H9 (cell line): ENCODE measurements around the gene FYCO1. TPM values are rescaled to one million over a fixed set of nuclear protein-coding genes. Genes with fewer than 3 reads are reported as not detected.

ENCODE experiments used
- DNase-seq: peaks from one replicate; pipeline ENCODE4 v3.0.0-alpha.2; 2017
- H2AFZ ChIP-seq: one replicate; pipeline ENCODE4 v1.6.1; 2013; ENCODE audit warnings: mild to moderate bottlenecking, low read length, control low read depth, moderate library complexity
- H2AK5ac ChIP-seq: 2 replicates; pipeline ENCODE4 v1.6.1; 2013; ENCODE audit warnings: low read length, control low read depth, mixed read lengths; ENCODE audit not compliant: insufficient read length
- H2BK120ac ChIP-seq: one replicate; pipeline ENCODE4 v1.6.1; 2013; ENCODE audit warnings: low read depth, mild to moderate bottlenecking, low read length, control low read depth, inconsistent platforms; ENCODE audit not compliant: poor library complexity, severe bottlenecking
- H2BK12ac ChIP-seq: 2 replicates; pipeline ENCODE4 v1.6.1; 2013; ENCODE audit warnings: low read length, control low read depth, mixed read lengths, low read depth; ENCODE audit not compliant: insufficient read length
- H2BK15ac ChIP-seq: 2 replicates; pipeline ENCODE4 v1.6.1; 2013; ENCODE audit warnings: low read depth, low read length, control low read depth
- H2BK20ac ChIP-seq: one replicate; pipeline ENCODE4 v1.6.1; 2013; ENCODE audit warnings: low read depth, mild to moderate bottlenecking, low read length, control low read depth, inconsistent platforms; ENCODE audit not compliant: poor library complexity, severe bottlenecking
- H2BK5ac ChIP-seq: 2 replicates; pipeline ENCODE4 v1.6.1; 2013; ENCODE audit warnings: low read length, control low read depth, mixed read lengths; ENCODE audit not compliant: insufficient read length
- H3K14ac ChIP-seq: 2 replicates; pipeline ENCODE4 v1.6.1; 2013; ENCODE audit warnings: low read length, control low read depth; ENCODE audit not compliant: insufficient read depth
- H3K18ac ChIP-seq: 2 replicates; pipeline ENCODE4 v1.6.1; 2013; ENCODE audit warnings: low read depth, mild to moderate bottlenecking, mixed read lengths, low read length, control low read depth; ENCODE audit not compliant: insufficient read length
- H3K23ac ChIP-seq: 2 replicates; pipeline ENCODE4 v1.6.1; 2013; ENCODE audit warnings: low read length, control low read depth, mixed read lengths, low read depth; ENCODE audit not compliant: insufficient read length
- H3K23me2 ChIP-seq: 2 replicates; pipeline ENCODE4 v1.6.1; 2013; ENCODE audit warnings: low read depth, mild to moderate bottlenecking, mixed read lengths, low read length, control low read depth; ENCODE audit not compliant: insufficient read length, poor library complexity, severe bottlenecking
- H3K27ac ChIP-seq: 2 replicates; pipeline ENCODE4 v1.5.1; 2013; ENCODE audit warnings: low read length, control low read depth, mixed read lengths, low read depth; ENCODE audit not compliant: insufficient read length
- H3K27me3 ChIP-seq: 2 replicates; pipeline ENCODE4 v1.6.1; 2013; ENCODE audit warnings: low read length, control low read depth, inconsistent platforms; ENCODE audit not compliant: insufficient read depth
- H3K4ac ChIP-seq: 2 replicates; pipeline ENCODE4 v1.6.1; 2013; ENCODE audit warnings: low read depth, mild to moderate bottlenecking, control low read depth, inconsistent platforms, low read length, moderate library complexity
- H3K4me1 ChIP-seq: 2 replicates; pipeline ENCODE4 v1.6.1; 2013; ENCODE audit warnings: low read length, control low read depth, inconsistent platforms; ENCODE audit not compliant: insufficient read depth
- H3K4me2 ChIP-seq: 2 replicates; pipeline ENCODE4 v1.6.1; 2013; ENCODE audit warnings: low read length, control low read depth, mixed read lengths; ENCODE audit not compliant: insufficient read length, insufficient read depth
- H3K56ac ChIP-seq: 2 replicates; pipeline ENCODE4 v1.6.1; 2013; ENCODE audit warnings: low read depth, mild to moderate bottlenecking, mixed read lengths, low read length, control low read depth; ENCODE audit not compliant: insufficient read length
- H3K79me1 ChIP-seq: 2 replicates; pipeline ENCODE4 v1.6.1; 2013; ENCODE audit warnings: low read depth, mild to moderate bottlenecking, moderate library complexity, low read length, control low read depth, inconsistent platforms; ENCODE audit not compliant: insufficient read depth, poor library complexity, severe bottlenecking
- H3K79me2 ChIP-seq: 2 replicates; pipeline ENCODE4 v1.6.1; 2013; ENCODE audit warnings: low read length, control low read depth, inconsistent platforms; ENCODE audit not compliant: insufficient read depth
- H3K9ac ChIP-seq: 2 replicates; pipeline ENCODE4 v1.6.1; 2013; ENCODE audit warnings: low read length, control low read depth, mixed read lengths; ENCODE audit not compliant: insufficient read length; ENCODE audit errors: extremely low read depth
- H3K9me3 ChIP-seq: one replicate; pipeline ENCODE4 v1.6.1; 2013; ENCODE audit warnings: low read depth, low read length, inconsistent platforms; ENCODE audit not compliant: control insufficient read depth
- H3T11ph ChIP-seq: one replicate; pipeline ENCODE4 v1.6.1; 2013; ENCODE audit warnings: mild to moderate bottlenecking, low read length, control low read depth, inconsistent platforms
- H4K20me1 ChIP-seq: one replicate; pipeline ENCODE4 v1.6.1; 2013; ENCODE audit not compliant: control insufficient read depth, insufficient read length, insufficient read depth
- H4K5ac ChIP-seq: 2 replicates; pipeline ENCODE4 v1.6.1; 2013; ENCODE audit warnings: low read depth, mild to moderate bottlenecking, mixed read lengths, low read length, control low read depth; ENCODE audit not compliant: insufficient read length
- H4K8ac ChIP-seq: replicated peaks from 2 replicates; pipeline ENCODE4 v1.6.1; 2013; ENCODE audit warnings: low read length, control low read depth, mixed read lengths, low read depth; ENCODE audit not compliant: insufficient read length
- H4K91ac ChIP-seq: 2 replicates; pipeline ENCODE4 v1.6.1; 2013; ENCODE audit warnings: low read depth, mild to moderate bottlenecking, moderate library complexity, mixed read lengths, low read length, control low read depth; ENCODE audit not compliant: insufficient read length
- H3K27ac Mint-ChIP-seq, 3 experiments: 2 replicates in 2 of 3; 3 replicates in 1 of 3; pipeline ENCODE4 v1.8.0; 2020 to 2021; ENCODE audit warnings: mixed read lengths in 3 of 3, mild to moderate bottlenecking in 1 of 3, moderate library complexity in 1 of 3
- H3K27me3 Mint-ChIP-seq: 2 replicates; pipeline ENCODE4 v1.8.0; 2021; ENCODE audit warnings: low read depth, mild to moderate bottlenecking, moderate library complexity, mixed read lengths
- H3K36me3 Mint-ChIP-seq, 3 experiments: 2 replicates in 2 of 3; 3 replicates in 1 of 3; pipeline ENCODE4 v1.8.0; 2020 to 2021; ENCODE audit warnings: low read depth in 3 of 3, mixed read lengths in 3 of 3; ENCODE audit not compliant: insufficient read depth in 1 of 3
- H3K4me1 Mint-ChIP-seq, 2 experiments: 2 replicates each; pipeline ENCODE4 v1.8.0; 2020; ENCODE audit warnings: mixed read lengths in 2 of 2
- H3K4me3 Mint-ChIP-seq, 2 experiments: 2 replicates in 1 of 2; 3 replicates in 1 of 2; pipeline ENCODE4 v1.8.0; 2020 to 2021; ENCODE audit warnings: mild to moderate bottlenecking in 2 of 2, mixed read lengths in 2 of 2, moderate library complexity in 1 of 2
- H3K9me3 Mint-ChIP-seq, 2 experiments: 2 replicates in 1 of 2; 3 replicates in 1 of 2; pipeline ENCODE4 v1.8.0; 2020; ENCODE audit warnings: mild to moderate bottlenecking in 2 of 2, mixed read lengths in 2 of 2, moderate library complexity in 1 of 2
- WGBS: extraction: QIAGEN DNeasy Blood & Tissue Kit; methylation state at CpG from one replicate; pipeline ENCODE4 v1.1.7; 2013; ENCODE audit warnings: missing lambda C conversion rate, low lambda C conversion rate, mixed read lengths; ENCODE audit not compliant: insufficient read length; ENCODE audit errors: extremely low coverage; 5-methylcytosine and 5-hydroxymethylcytosine counted together
- total RNA-seq: library from RNA; stranded (reverse); gene quantifications from 2 replicates; pipeline ENCODE4 v1.2.1, GENCODE V29; 2021
- TF ChIP-seq, protein P1 (sequence below): fragments of 200-600 bp; sonication (generic); conservative IDR thresholded peaks from 3 replicates; pipeline ENCODE4 v1.8.0; 2021; ENCODE audit warnings: antibody characterized with exemption, mild to moderate bottlenecking

Gene FYCO1
- total RNA-seq, 1 experiment from 2014 or later, result 10.4 TPM

DNA sequence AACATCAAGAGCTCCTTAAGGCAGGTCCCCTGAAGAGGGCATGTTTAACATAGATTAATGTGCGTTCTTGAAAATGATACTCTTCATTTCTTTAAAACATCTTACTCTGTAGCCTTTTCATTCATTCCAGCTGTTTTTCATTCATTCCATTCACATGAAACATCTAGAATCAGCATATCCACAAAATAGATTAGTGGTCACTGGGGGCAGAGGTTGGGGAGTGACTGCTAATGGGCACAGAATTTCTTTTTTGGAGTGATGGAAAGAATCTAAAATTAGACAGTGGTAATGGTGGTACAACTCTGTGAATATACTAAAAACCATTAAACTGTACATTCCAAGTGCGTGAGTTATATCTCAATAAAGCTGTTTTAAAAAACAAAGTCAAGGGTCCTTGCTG, 67.7 kb downstream of the FYCO1 start:
- WGBS, result no CpG with 5 or more reads among the region's 2 CpGs
- H2BK120ac ChIP-seq, result no peak overlapping the region
- no peaks in the 10 kb centered on the region for H3K9me3 ChIP-seq
- H3K9ac ChIP-seq, result no peak overlapping the region
- H4K8ac ChIP-seq, result no peak overlapping the region
- H3K27ac ChIP-seq, result no peak overlapping the region
- H4K91ac ChIP-seq, result no peak overlapping the region
- H3K9me3 Mint-ChIP-seq, result no peaks in the 10 kb centered on the region
- no peak overlapping the region for H4K5ac ChIP-seq
- H4K20me1 ChIP-seq, result no peaks in the 10 kb centered on the region
- H2AFZ ChIP-seq, result no peak overlapping the region
- no peak overlapping the region for H2AK5ac ChIP-seq
- H3K4me3 Mint-ChIP-seq, result no peak overlapping the region
- no peak overlapping the region for H2BK5ac ChIP-seq
- no peak overlapping the region for H3K23ac ChIP-seq
- no peak overlapping the region for H3K4ac ChIP-seq
- no peaks in the 10 kb centered on the region for H3K23me2 ChIP-seq
- H2BK12ac ChIP-seq, result no peak overlapping the region
- no peak overlapping the region for H3T11ph ChIP-seq
- H2BK20ac ChIP-seq, result no peak overlapping the region
- H3K79me1 ChIP-seq, result no peaks in the 10 kb centered on the region
- no peak overlapping the region for H2BK15ac ChIP-seq
- peaks cover 23 to 73% (median 72%) of the 10 kb centered on the region in 3 experiments; a peak in 6 of 7 replicates for H3K36me3 Mint-ChIP-seq
- H3K27ac Mint-ChIP-seq, result no peak overlapping the region
- no peak overlapping the region for H3K56ac ChIP-seq
- H3K14ac ChIP-seq, result no peak overlapping the region
- DNase-seq, result no peak
- no peaks in the 10 kb centered on the region; the same call in 1 of the 2 replicates for H3K27me3 Mint-ChIP-seq
- H3K18ac ChIP-seq, result no peak overlapping the region
- H3K79me2 ChIP-seq, result no peaks in the 10 kb centered on the region
- H3K4me1 ChIP-seq, result no peaks in the 10 kb centered on the region
- no peaks in the 10 kb centered on the region for H3K27me3 ChIP-seq
- H3K4me2 ChIP-seq, result no peak overlapping the region
- TF ChIP-seq, protein P1, sequence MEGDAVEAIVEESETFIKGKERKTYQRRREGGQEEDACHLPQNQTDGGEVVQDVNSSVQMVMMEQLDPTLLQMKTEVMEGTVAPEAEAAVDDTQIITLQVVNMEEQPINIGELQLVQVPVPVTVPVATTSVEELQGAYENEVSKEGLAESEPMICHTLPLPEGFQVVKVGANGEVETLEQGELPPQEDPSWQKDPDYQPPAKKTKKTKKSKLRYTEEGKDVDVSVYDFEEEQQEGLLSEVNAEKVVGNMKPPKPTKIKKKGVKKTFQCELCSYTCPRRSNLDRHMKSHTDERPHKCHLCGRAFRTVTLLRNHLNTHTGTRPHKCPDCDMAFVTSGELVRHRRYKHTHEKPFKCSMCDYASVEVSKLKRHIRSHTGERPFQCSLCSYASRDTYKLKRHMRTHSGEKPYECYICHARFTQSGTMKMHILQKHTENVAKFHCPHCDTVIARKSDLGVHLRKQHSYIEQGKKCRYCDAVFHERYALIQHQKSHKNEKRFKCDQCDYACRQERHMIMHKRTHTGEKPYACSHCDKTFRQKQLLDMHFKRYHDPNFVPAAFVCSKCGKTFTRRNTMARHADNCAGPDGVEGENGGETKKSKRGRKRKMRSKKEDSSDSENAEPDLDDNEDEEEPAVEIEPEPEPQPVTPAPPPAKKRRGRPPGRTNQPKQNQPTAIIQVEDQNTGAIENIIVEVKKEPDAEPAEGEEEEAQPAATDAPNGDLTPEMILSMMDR, result no peak
- no peaks in the 10 kb centered on the region for H3K4me1 Mint-ChIP-seq
